Small intestine (tissue), 7 donors: ENCODE data around the gene TMEM234. TPM values are rescaled to one million over a fixed set of nuclear protein-coding genes. Genes with fewer than 3 reads are reported as not detected.

ENCODE experiments used
- DNase-seq, 2 donors: peaks; one replicate each; pipeline versions ENCODE4 v3.0.0 to v3.0.0-alpha.2; 2013
- FAIRE-seq: peaks from 2 replicates; lab custom pipeline; 2012; peaks lifted over from hg19 to GRCh38; lab: Jason Lieb, UNC
- H3K27ac ChIP-seq, 3 donors: one replicate each; pipeline ENCODE4 v1.5.1; 2013; ENCODE audit warnings: low read length in 2 of 3, mild to moderate bottlenecking in 2 of 3, control low read depth in 1 of 3, inconsistent platforms in 1 of 3, low read depth in 1 of 3, moderate library complexity in 1 of 3
- H3K27me3 ChIP-seq, 3 donors: one replicate each; pipeline ENCODE4 v1.6.1; 2013; ENCODE audit warnings: low read length in 3 of 3, inconsistent platforms in 1 of 3; ENCODE audit not compliant: control insufficient read depth in 3 of 3, insufficient read depth in 3 of 3
- H3K36me3 ChIP-seq, 3 donors: one replicate each; pipeline ENCODE4 v1.6.1; 2013; ENCODE audit warnings: low read length in 3 of 3, inconsistent platforms in 1 of 3, low read depth in 1 of 3, mild to moderate bottlenecking in 1 of 3, moderate library complexity in 1 of 3; ENCODE audit not compliant: control insufficient read depth in 3 of 3, insufficient read depth in 2 of 3
- H3K4me1 ChIP-seq, 3 donors: one replicate each; pipeline ENCODE4 v1.6.1; 2013; ENCODE audit warnings: low read length in 2 of 3, inconsistent platforms in 1 of 3, low read depth in 1 of 3, mild to moderate bottlenecking in 1 of 3, moderate library complexity in 1 of 3; ENCODE audit not compliant: control insufficient read depth in 3 of 3, insufficient read depth in 2 of 3
- H3K4me3 ChIP-seq, 3 donors: one replicate each; pipeline ENCODE4 v1.5.1; 2013; ENCODE audit warnings: low read length in 3 of 3, control low read depth in 1 of 3, inconsistent platforms in 1 of 3, low read depth in 1 of 3, mild to moderate bottlenecking in 1 of 3, moderate library complexity in 1 of 3
- H3K9me3 ChIP-seq, 2 donors: one replicate each; pipeline ENCODE4 v1.6.1; 2013; ENCODE audit warnings: low read depth in 1 of 2, low read length in 1 of 2; ENCODE audit not compliant: control insufficient read depth in 2 of 2, insufficient read depth in 1 of 2
- WGBS, 3 donors: extraction: QIAGEN DNeasy Blood & Tissue Kit; methylation state at CpG; one replicate each; pipeline ENCODE4 v1.1.7; 2013; 5-methylcytosine and 5-hydroxymethylcytosine counted together
- polyA plus RNA-seq, 4 donors: library from polyadenylated mRNA; stranded (reverse) in 3 of 4; unstranded in 1 of 4; fragments of 200-250 nt in 3 of 4; fragments of 120-200 nt in 1 of 4; gene quantifications; one replicate each; pipeline versions ENCODE4 v1.2.1 to v1.2.3, GENCODE V29; 2013
- donor health status: healthy with polysubstance abuse.
- donor health status: control.
- donor health status: control.
- donor health status: Bipolar disorder and iron deficiency.
- donor health status: healthy.

The TMEM234 gene
- polyA plus RNA-seq, 4 donors: 6.5 to 22.1 (median 10.5) TPM

DNA sequence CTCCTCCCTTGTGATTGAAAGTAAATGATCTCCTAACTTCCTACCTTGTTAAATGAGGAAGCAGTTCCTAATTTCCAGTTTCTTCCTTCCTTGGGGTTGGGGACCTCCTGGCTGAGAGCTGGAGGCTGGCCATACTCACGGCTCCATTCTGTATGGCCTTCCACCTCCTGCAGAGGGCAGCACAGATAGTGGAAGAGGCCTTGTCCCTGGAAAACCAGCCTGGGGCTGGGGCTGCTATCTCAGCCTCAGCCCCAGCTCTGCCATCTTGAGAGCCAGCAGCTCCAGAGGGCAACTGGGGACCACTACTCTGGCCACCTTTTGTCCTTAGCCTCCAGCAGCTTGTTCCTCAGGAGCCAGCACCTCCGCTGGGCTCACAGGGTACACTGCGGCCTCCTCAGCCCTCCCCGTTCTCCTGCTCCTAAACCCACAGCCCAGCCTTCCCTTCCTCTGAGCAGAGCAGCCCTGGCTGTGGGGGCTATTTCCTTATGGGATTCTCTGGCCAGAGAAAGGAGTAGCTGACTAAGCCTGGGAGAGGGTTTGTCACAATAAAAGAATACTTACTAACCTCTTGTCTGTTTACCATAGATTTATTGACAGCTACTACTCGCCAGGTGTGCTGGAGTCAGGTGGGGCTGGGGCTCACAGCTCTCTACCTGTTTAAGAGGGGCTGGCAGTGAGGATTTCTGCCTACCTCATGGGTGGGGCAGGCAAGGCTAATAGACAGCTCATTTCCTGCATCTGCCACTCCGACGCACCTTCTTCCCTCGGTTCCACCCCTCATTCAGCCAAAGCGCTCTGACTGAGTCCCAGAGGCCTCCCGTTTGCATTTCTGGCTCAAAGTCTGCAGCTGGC lies 6.3 kb downstream of the TMEM234 start:
- Histone ChIP-seq H3K4me1 (peaks cover 0 to 17% (median 0%) of the 10 kb centered on the region in 3 donors), H3K27me3 (no peaks in the 10 kb centered on the region), H3K36me3 (peaks cover 0 to 49% (median 2%) of the 10 kb centered on the region in 3 donors), H3K9me3 (no peaks in the 10 kb centered on the region), H3K27ac (peak overlapping the region; percentile 32 to 86 (median 75)), H3K4me3 (no peak overlapping the region)
- DNase-seq (peak; percentile 75 to 84), FAIRE-seq (no peak)
- WGBS, 3 donors: 39 to 65% (median 58%) methylated on average over 10 of the region's 10 CpGs

DNA sequence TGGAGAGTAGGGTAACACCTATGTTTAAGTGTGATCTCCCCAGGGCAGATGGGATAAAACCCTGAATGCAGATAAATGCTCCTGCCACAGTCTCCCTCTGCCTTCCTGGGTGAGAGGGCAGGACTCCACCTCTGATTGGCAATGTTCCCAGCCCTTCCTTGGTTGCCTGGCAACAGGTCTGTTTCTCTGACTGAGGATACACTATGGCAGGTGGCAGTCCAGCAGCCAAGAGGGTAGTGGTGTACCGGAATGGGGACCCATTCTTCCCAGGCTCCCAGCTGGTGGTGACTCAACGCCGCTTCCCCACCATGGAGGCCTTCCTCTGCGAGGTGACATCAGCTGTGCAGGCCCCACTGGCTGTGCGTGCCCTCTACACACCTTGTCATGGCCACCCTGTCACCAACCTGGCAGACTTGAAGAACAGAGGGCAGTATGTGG lies 13.2 kb downstream of the TMEM234 start, which contains the start of gene DCDC2B:
Gene DCDC2B, plus strand, starts transcription at position 199 of the 438 bp plus-strand sequence. Its CDS starts 5 bp downstream, at position 204.
- Histone ChIP-seq H3K36me3 (peaks cover 0 to 28% (median 0%) of the 10 kb centered on the region in 3 donors), H3K4me3 (no peak within 1 kb of the TSS), H3K9me3 (no peaks in the 10 kb centered on the region), H3K4me1 (peaks cover 0 to 17% (median 4%) of the 10 kb centered on the region in 3 donors), H3K27ac (peak within 1 kb of the TSS; percentile 34 to 78 (median 72)), H3K27me3 (no peaks in the 10 kb centered on the region)
- no peak for FAIRE-seq
- DNase-seq: peak; percentile 89 to 98
- WGBS, 3 donors: 15 to 51% (median 50%) methylated on average over 5 of the region's 5 CpGs

DNA sequence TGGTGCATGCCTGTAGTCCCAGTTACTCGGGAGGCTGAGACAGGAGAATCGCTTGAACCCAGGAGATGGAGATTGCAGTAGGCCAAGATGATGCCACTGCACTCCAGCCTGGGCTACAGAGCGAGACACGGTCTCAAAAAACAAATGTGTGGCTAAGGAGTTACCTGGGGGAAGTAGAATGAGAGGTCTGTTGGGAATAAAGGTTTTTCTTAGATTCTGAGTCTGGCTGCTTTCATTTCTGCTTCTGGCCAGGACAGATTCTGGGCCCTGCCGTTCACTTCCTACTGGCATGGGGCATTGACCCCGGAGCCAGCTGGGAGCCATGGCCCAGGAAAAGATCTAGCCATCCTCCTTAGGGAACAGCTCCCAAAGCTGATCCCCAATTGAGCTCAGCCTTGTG lies 13.7 kb downstream of the TMEM234 start:
- Histone ChIP-seq H3K9me3 (no peaks in the 10 kb centered on the region), H3K36me3 (peaks cover 0 to 26% (median 0%) of the 10 kb centered on the region in 3 donors), H3K4me3 (no peak overlapping the region), H3K27ac (peak overlapping the region; percentile 34 to 78 (median 72)), H3K4me1 (peaks cover 0 to 17% (median 4%) of the 10 kb centered on the region in 3 donors), H3K27me3 (no peaks in the 10 kb centered on the region)
- no peak for FAIRE-seq
- DNase-seq: no peak
- WGBS, 3 donors: 69 to 76% (median 75%) methylated on average over 5 to 6 of the region's 6 CpGs

DNA sequence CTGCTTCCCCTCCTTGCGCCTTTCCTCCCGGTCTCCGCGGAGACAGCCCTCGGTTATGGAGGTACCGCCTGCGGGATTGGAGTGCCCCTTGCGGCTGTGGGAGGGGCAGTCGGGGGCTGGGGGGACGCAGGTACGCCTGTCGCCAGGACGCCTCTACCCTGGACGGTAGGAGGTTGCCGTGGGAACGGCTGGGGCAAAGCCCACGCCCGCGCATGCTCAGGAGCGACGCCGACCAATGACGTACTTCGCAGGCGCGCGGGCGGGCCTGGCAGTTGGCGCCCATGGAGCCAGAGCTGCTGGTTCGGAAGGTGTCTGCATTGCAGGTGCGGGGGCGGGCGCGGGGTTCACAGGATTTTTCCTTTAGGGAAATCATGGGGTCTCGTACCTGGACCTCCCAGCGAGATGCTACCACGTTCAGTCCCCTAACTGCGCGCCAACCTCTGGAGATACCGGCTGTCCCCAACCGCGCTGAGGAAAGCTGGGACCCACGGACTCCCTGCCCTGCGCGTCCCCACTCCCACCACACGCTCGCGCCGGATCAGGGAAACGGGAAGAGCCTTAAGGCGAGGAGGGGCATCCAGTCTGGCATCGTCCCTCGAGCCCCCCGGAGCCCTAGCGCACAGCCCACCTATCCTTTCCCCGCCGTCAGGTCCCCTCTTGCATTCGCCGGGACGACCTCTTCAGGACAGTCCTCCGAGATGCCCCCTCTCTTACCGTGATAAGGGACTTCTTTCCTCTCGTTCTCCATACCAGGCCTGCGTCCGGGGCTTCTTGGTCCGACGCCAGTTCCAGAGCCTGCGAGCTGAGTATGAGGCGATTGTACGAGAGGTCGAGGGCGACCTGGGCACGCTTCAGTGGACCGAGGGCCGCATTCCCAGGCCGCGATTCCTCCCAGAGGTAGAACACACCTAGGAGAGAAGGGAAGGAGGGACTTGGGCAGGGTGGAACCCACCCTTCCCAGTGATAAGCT lies 16.5 kb downstream of the TMEM234 start, which contains the start of gene IQCC:
Gene IQCC, plus strand, starts transcription at position 271 of the 970 bp plus-strand sequence. Its CDS starts 11 bp downstream, at position 282.
- no peak for FAIRE-seq
- no peaks in the 10 kb centered on the region for H3K9me3 ChIP-seq
- WGBS, 3 donors: 2% methylated on average over 71 to 77 of the region's 77 CpGs

DNA sequence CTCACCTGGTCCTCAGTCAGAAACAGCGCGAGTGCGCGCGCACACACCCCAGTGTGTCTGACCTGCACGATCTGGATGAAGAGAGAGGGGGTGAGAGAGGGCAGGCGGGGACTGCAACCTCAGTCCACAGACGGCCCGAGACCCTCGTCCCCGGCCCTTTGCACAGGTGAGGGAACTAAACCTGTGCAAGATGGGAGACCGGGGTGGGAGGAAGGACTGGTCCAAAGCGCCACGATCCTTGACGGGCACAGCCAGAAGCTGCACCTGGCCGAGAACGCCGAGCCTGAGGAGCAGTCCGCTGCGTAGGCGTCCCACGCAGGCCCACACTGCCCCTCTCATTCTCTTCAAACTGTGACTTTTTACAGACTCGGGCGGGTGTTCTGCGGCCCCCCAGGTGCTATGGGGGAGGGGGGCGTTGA lies 17.2 kb downstream of the TMEM234 start:
- no peak overlapping the region for H3K27ac ChIP-seq
- FAIRE-seq (no peak), DNase-seq (peak in 1 of 2 donors; percentile 19)
- 18 to 30% (median 28%) methylated on average over 23 to 26 of the region's 26 CpGs for WGBS, 3 donors
- no peaks in the 10 kb centered on the region for H3K27me3 ChIP-seq
- peaks cover 0 to 15% (median 0%) of the 10 kb centered on the region in 3 donors for H3K36me3 ChIP-seq
- peaks cover 0 to 25% (median 4%) of the 10 kb centered on the region in 3 donors for H3K4me1 ChIP-seq
- H3K4me3 ChIP-seq: peak overlapping the region; percentile 57 to 82 (median 63)
- H3K9me3 ChIP-seq: no peaks in the 10 kb centered on the region

More for the DNA sequence above, 16.5 kb downstream of the TMEM234 start, which contains the start of gene IQCC:
- peaks cover 0 to 25% (median 4%) of the 10 kb centered on the region in 3 donors for H3K4me1 ChIP-seq
- H3K27ac ChIP-seq: peak within 1 kb of the TSS in 2 of 3 donors; percentile 13 to 48
- DNase-seq: peak; percentile 86 to 94
- peaks cover 0 to 15% (median 0%) of the 10 kb centered on the region in 3 donors for H3K36me3 ChIP-seq
- H3K27me3 ChIP-seq: no peaks in the 10 kb centered on the region
- H3K4me3 ChIP-seq: peak within 1 kb of the TSS; percentile 57 to 82 (median 63)

DNA sequence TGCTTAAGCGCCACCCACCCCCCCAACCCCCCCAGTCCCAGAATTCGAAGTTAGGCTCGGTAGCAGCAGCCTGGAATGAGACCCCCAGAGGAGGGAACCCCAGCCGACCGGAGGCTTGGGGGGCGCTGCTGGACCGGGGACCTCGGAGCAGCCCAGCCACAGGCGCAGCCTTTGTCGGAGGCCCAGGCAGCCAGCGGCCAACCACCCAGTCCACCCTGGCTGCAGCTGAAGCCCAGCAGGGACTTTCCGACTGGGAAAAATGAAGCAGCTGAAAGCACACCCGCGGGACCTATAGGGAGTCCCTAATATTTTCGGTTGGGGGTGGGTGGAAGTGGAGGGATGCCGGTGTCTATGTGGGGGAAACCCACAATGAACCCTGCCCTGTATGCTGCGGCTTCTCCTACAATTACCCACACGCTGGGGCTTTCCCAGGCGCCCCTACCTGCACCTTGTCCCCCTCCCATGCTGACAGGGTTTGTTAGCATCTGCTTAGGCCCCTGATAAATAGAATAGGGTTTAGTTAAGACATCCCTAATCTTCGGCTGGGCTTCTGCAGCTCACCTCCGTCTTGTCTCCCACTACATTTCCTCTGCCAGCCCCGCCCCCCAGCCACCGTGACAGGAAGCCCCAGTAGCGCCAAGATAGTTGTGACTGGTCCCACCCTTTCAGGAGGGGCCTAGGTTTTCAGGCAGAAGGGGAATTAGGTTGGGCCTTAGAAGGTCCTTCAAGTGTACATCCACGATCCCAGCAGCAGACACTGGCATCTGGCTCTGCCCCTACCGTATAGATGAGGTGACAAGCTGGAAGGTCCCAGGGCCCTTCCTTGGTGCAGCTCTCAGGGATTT lies 20.9 kb downstream of the TMEM234 start:
- peak overlapping the region in 2 of 3 donors; percentile 49 to 59 for H3K4me3 ChIP-seq
- H3K9me3 ChIP-seq: no peaks in the 10 kb centered on the region
- DNase-seq (peak; percentile 48 to 72), FAIRE-seq (no peak)
- peaks cover 0 to 27% (median 2%) of the 10 kb centered on the region in 3 donors for H3K36me3 ChIP-seq
- H3K27me3 ChIP-seq: no peaks in the 10 kb centered on the region
- H3K4me1 ChIP-seq: peaks cover 0 to 28% (median 2%) of the 10 kb centered on the region in 3 donors
- peak overlapping the region in 2 of 3 donors; percentile 75 to 80 for H3K27ac ChIP-seq
- 3 to 5% (median 3%) methylated on average over 26 of the region's 26 CpGs for WGBS, 3 donors
